HepG2 (cell line): ENCODE results near the gene SREBF1. TPM values are rescaled to one million over a fixed set of nuclear protein-coding genes. Genes with fewer than 3 reads are reported as not detected.

Experiments
- FOSL1 ChIP-seq: sonication (generic); formaldehyde crosslinking; IDR thresholded peaks from 2 replicates; pipeline ENCODE4 v1.9.0; 2021; ENCODE audit warnings: missing genetic modification reagents, borderline replicate concordance
- GLMP ChIP-seq: sonication (generic); formaldehyde crosslinking; IDR thresholded peaks from 2 replicates; pipeline ENCODE4 v1.9.0; 2021; ENCODE audit warnings: missing genetic modification reagents, mild to moderate bottlenecking, borderline replicate concordance
- HINFP ChIP-seq: sonication (generic); formaldehyde crosslinking; IDR thresholded peaks from 2 replicates; pipeline ENCODE4 v1.4.0; 2020; ENCODE audit warnings: low read depth, mild to moderate bottlenecking, missing genetic modification reagents
- HNF1A ChIP-seq, 2 experiments: sonication (generic) in 1 of 2; formaldehyde crosslinking in 1 of 2; IDR thresholded peaks; 2 replicates each; pipeline versions ENCODE4 v1.4.0 to v1.6.1; 2016 to 2020; ENCODE audit warnings: borderline replicate concordance in 1 of 2, low read depth in 1 of 2, mild to moderate bottlenecking in 1 of 2, missing genetic modification reagents in 1 of 2
- LBX2 ChIP-seq: sonication (generic); formaldehyde crosslinking; IDR thresholded peaks from 2 replicates; pipeline ENCODE4 v1.5.0; 2020; ENCODE audit warnings: missing genetic modification reagents, mild to moderate bottlenecking, borderline replicate concordance
- MXD1 ChIP-seq: sonication (generic); formaldehyde crosslinking; IDR thresholded peaks from 2 replicates; pipeline ENCODE4 v1.4.0; 2020; ENCODE audit warnings: mild to moderate bottlenecking, missing genetic modification reagents
- NCOA5 ChIP-seq: sonication (generic); formaldehyde crosslinking; IDR thresholded peaks from 2 replicates; pipeline ENCODE4 v1.4.0; 2020; ENCODE audit warnings: missing genetic modification reagents
- RCOR2 ChIP-seq: IDR thresholded peaks from 2 replicates; pipeline ENCODE4 v1.6.1; 2016; ENCODE audit warnings: missing biosample characterization, missing genetic modification reagents
- RFX3 ChIP-seq: IDR thresholded peaks from 2 replicates; pipeline ENCODE4 v1.6.1; 2016; ENCODE audit warnings: missing biosample characterization, missing genetic modification reagents
- THAP8 ChIP-seq: sonication (generic); formaldehyde crosslinking; IDR thresholded peaks from 2 replicates; pipeline ENCODE4 v1.5.1; 2020; ENCODE audit warnings: missing genetic modification reagents, mild to moderate bottlenecking, borderline replicate concordance
- ZBTB4 ChIP-seq: sonication (generic); formaldehyde crosslinking; IDR thresholded peaks from 2 replicates; pipeline ENCODE4 v1.4.0; 2020; ENCODE audit warnings: missing genetic modification reagents, mild to moderate bottlenecking, borderline replicate concordance
- ZNF24 ChIP-seq: fragments of 450-650 bp; IDR thresholded peaks from 2 replicates; pipeline ENCODE4 v1.6.1; 2017; ENCODE audit warnings: antibody characterized with exemption, mild to moderate bottlenecking
- ZNF326 ChIP-seq: sonication (generic); formaldehyde crosslinking; IDR thresholded peaks from 2 replicates; pipeline ENCODE4 v1.4.0; 2020; ENCODE audit warnings: missing genetic modification reagents, borderline replicate concordance
- ZNF607 ChIP-seq: sonication (generic); formaldehyde crosslinking; IDR thresholded peaks from 2 replicates; pipeline ENCODE4 v1.5.1; 2020; ENCODE audit warnings: missing genetic modification reagents, mild to moderate bottlenecking, borderline replicate concordance
- ZNF709 ChIP-seq: sonication (generic); formaldehyde crosslinking; IDR thresholded peaks from 2 replicates; pipeline ENCODE4 v1.5.0; 2020; ENCODE audit warnings: mild to moderate bottlenecking, missing genetic modification reagents
- polyA plus RNA-seq, 8 experiments: library from polyadenylated mRNA; depleted of rRNA in 3 of 8; stranded (reverse) in 7 of 8; unstranded in 1 of 8; fragments of >200 nt; fragmentation: Illumina TruSeq in 4 of 8; extraction: Trizol in 4 of 8; gene quantifications; 2 replicates each; pipeline versions ENCODE4 v1.2.1 to v1.2.3, GENCODE V29; 2011 to 2016; ENCODE audit warnings: low read depth in 4 of 8, missing spikeins in 1 of 8, mixed read lengths in 1 of 8; ENCODE audit not compliant: insufficient read depth in 1 of 8
- total RNA-seq, 5 experiments: library from RNA; depleted of rRNA; stranded (reverse); fragments of >200 nt; fragmentation: Illumina TruSeq; extraction: Trizol; gene quantifications; 2 replicates each; pipeline ENCODE4 v1.2.3, GENCODE V29; 2016; ENCODE audit warnings: low read depth in 1 of 5

The SREBF1 gene
- total and polyA plus RNA-seq, 2 of the 13 experiments (the other 11 are each of a cell fraction or from before 2014, with no cell fraction given): 34.3 to 38.0 TPM

GRCh38 chr17:17812211-17813054, 24.4 kb downstream of the SREBF1 start (continued):
- TF ChIP-seq THAP8 (CRISPR knock-in tag) (no peak), RFX3 (no peak), MXD1 (no peak), ZNF607 (no peak), ZNF24 (no peak), HINFP (CRISPR knock-in tag) (no peak), RCOR2 (CRISPR knock-in tag) (no peak), ZBTB4 (CRISPR knock-in tag) (no peak), NCOA5 (CRISPR knock-in tag) (no peak), LBX2 (CRISPR knock-in tag) (no peak), ZNF709 (no peak), GLMP (CRISPR knock-in tag) (no peak), FOSL1 (CRISPR knock-in tag) (no peak), HNF1A (IDR thresholded peaks at IDR 0.05; ENCODE audit: low read depth) (no peak), HNF1A (CRISPR knock-in tag; IDR thresholded peaks at IDR 0.05; ENCODE audit: borderline replicate concordance) (no peak), ZNF326 (CRISPR knock-in tag) (no peak)
